Gastroesophageal sphincter (tissue), 4 donors: Measurements from ENCODE around the gene MX2. TPM values are rescaled to one million over a fixed set of nuclear protein-coding genes. Genes with fewer than 3 reads are reported as not detected.

Source experiments
- ATAC-seq: fragments of 150-250 bp; one replicate; pipeline ENCODE4 v1.9.1; 2016; ENCODE audit warnings: mild to moderate bottlenecking, moderate library complexity
- H3K27ac ChIP-seq, 4 donors: fragments of 200-600 bp; sonication (generic) in 3 of 4; 1 replicate in 3 of 4; 2 replicates in 1 of 4; pipeline ENCODE4 v1.5.1; 2016 to 2019
- H3K27me3 ChIP-seq: fragments of 200-600 bp; sonication (generic); one replicate; pipeline ENCODE4 v1.5.1; 2019
- H3K36me3 ChIP-seq, 2 donors: fragments of 200-600 bp; sonication (generic); one replicate each; pipeline ENCODE4 v1.5.1; 2019; ENCODE audit warnings: control low read depth in 1 of 2
- H3K4me1 ChIP-seq, 3 donors: fragments of 200-600 bp; sonication (generic); 1 replicate in 2 of 3; 2 replicates in 1 of 3; pipeline ENCODE4 v1.5.1; 2016 to 2019; ENCODE audit warnings: control low read depth in 2 of 3
- H3K4me3 ChIP-seq, 2 donors: fragments of 200-600 bp; sonication (generic); one replicate each; pipeline ENCODE4 v1.5.1; 2019; ENCODE audit warnings: mild to moderate bottlenecking in 1 of 2, moderate library complexity in 1 of 2
- H3K9me3 ChIP-seq, 3 donors: fragments of 200-600 bp; sonication (generic); one replicate each; pipeline ENCODE4 v1.5.1; 2017 to 2019; ENCODE audit warnings: control low read depth in 2 of 3
- EP300 ChIP-seq: sonication (generic); formaldehyde crosslinking; IDR thresholded peaks from one replicate; pipeline ENCODE4 v1.6.1; 2017; ENCODE audit warnings: antibody characterized with exemption, mild to moderate bottlenecking
- POLR2A ChIP-seq, 2 donors: fragments of 450-650 bp; IDR thresholded peaks; one replicate each; pipeline ENCODE4 v1.6.1; 2017; ENCODE audit warnings: antibody characterized with exemption in 2 of 2, mild to moderate bottlenecking in 2 of 2, moderate library complexity in 1 of 2
- POLR2AphosphoS5 ChIP-seq: sonication (generic); formaldehyde crosslinking; IDR thresholded peaks from one replicate; pipeline ENCODE4 v1.6.1; 2017; ENCODE audit warnings: antibody characterized with exemption
- WGBS, 2 donors: methylation state at CpG; one replicate each; pipeline ENCODE4 v1.1.5; 2018; ENCODE audit warnings: low coverage in 1 of 2; 5-methylcytosine and 5-hydroxymethylcytosine counted together
- total RNA-seq, 4 donors: library from RNA; depleted of rRNA; stranded (reverse); fragments of >200 nt; gene quantifications; one replicate each; pipeline ENCODE4 v1.1.0, GENCODE V29; 2016
- TF ChIP-seq, protein P1 (sequence below), 4 experiments: fragments of 200-600 bp in 2 of 4; fragments of 450-650 bp in 2 of 4; sonication (generic) in 1 of 4; IDR thresholded peaks; one replicate each; pipeline ENCODE4 v1.5.1; 2017 to 2019; ENCODE audit warnings: antibody characterized with exemption in 4 of 4, mild to moderate bottlenecking in 2 of 4, moderate library complexity in 2 of 4

The MX2 gene
- total RNA-seq, 4 donors from 2014 or later, result 7.3 to 16.3 (median 11.2) TPM

DNA sequence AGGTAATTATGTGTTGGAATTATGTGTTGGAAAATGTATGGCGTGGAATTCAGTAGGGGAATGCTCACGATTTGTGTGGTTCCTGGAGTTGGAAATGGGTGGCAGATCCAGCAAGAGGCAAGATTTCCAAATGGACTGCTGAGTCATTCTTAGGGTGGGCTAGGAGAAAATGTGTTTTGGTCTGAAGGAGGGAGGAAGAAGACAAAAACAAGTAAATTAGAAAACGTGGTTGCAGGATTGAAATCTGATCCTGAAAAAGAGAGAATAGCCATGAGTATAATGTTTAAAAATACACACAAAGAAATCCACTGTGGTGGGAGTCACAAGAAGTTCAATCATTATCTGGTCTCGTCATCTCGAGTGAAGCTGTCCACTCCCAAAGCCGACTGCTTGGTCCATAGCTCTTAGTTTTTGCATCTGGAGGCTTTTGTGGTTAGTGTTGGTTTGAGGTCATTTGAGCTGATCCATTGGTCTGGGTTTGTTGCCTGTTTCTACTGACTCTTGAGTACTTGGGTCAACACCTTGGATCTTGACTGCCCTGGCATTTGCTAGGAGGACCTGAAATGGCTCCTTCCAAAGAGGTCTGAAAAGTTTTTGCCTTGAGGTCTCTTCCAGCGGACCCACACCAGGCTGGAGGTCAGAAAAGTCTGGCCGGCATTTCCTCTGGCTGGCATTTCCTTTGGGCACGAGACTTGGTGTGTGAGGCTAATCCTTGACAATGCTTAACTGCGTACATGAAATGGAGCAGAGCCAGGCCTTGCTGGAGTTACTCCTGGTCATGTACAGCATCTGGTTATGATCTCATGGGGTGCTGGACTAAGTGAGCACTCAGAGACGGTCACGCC lies 9.2 kb downstream of the MX2 start:
- no peak overlapping the region for H3K27ac ChIP-seq
- peaks cover 0 to 45% (median 6%) of the 10 kb centered on the region in 3 donors for H3K4me1 ChIP-seq
- no peaks in the 10 kb centered on the region for H3K9me3 ChIP-seq
- H3K36me3 ChIP-seq, result no peaks in the 10 kb centered on the region
- 74 to 81% methylated on average over 8 of the region's 12 CpGs for WGBS, 2 donors
- ATAC-seq, result no peak
- H3K27me3 ChIP-seq, result peaks cover 27% of the 10 kb centered on the region
- TF ChIP-seq, protein P1, sequence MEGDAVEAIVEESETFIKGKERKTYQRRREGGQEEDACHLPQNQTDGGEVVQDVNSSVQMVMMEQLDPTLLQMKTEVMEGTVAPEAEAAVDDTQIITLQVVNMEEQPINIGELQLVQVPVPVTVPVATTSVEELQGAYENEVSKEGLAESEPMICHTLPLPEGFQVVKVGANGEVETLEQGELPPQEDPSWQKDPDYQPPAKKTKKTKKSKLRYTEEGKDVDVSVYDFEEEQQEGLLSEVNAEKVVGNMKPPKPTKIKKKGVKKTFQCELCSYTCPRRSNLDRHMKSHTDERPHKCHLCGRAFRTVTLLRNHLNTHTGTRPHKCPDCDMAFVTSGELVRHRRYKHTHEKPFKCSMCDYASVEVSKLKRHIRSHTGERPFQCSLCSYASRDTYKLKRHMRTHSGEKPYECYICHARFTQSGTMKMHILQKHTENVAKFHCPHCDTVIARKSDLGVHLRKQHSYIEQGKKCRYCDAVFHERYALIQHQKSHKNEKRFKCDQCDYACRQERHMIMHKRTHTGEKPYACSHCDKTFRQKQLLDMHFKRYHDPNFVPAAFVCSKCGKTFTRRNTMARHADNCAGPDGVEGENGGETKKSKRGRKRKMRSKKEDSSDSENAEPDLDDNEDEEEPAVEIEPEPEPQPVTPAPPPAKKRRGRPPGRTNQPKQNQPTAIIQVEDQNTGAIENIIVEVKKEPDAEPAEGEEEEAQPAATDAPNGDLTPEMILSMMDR (IDR thresholded peaks at IDR 0.05), result no peak
- TF ChIP-seq EP300, result no peak
- TF ChIP-seq POLR2AphosphoS5, result no peak
- no peak for TF ChIP-seq POLR2A (IDR thresholded peaks at IDR 0.05)
- no peak overlapping the region for H3K4me3 ChIP-seq

DNA sequence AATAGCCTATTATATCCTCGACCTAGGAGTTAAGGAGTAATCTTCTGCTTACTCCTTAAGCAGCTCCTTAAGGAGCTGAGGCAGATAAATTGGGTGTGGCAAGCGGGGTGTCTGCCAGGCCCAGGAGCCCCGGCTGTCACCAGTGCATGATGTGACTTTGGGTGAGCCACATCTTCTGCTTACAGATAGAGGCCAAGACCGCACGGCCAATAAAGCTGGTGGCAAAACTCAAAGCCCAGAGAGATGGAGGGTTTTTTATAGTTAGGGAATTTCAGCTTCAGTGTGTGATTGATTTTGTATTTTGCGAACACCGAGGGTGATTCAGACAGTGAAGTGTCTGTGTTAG lies 9.8 kb downstream of the MX2 start:
- Histone ChIP-seq H3K27ac (no peak overlapping the region), H3K27me3 (peaks cover 27% of the 10 kb centered on the region), H3K9me3 (no peaks in the 10 kb centered on the region), H3K4me3 (no peak overlapping the region), H3K4me1 (peaks cover 0 to 45% (median 6%) of the 10 kb centered on the region in 3 donors), H3K36me3 (no peaks in the 10 kb centered on the region)
- no peak for TF ChIP-seq POLR2A (IDR thresholded peaks at IDR 0.05)
- TF ChIP-seq EP300, result no peak
- TF ChIP-seq POLR2AphosphoS5, result no peak
- TF ChIP-seq, protein P1 (IDR thresholded peaks at IDR 0.05), result no peak
- WGBS, 2 donors, result 86 to 87% methylated on average over 6 to 7 of the region's 7 CpGs
- ATAC-seq, result no peak

DNA sequence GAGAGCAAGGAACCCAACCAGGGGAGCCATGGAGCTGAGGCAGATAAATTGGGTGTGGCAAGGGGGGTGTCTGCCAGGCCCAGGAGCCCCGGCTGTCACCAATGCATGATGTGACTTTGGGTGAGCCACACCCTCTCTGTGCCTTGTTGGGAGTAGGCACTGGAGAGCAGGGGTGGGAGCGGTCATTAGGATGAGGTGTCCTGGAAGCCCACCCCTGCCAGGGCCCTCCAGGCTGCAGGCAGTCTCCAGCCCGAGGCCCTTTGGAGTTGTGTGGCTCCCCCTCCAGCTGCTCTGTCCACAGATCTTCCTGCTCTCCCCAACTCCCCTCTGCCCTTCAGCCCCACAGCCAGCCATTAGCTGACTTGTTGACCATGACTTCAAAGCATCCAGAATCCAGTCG lies 11.4 kb downstream of the MX2 start:
- Histone ChIP-seq H3K27ac (no peak overlapping the region), H3K9me3 (no peaks in the 10 kb centered on the region), H3K4me1 (peaks cover 0 to 37% (median 6%) of the 10 kb centered on the region in 3 donors), H3K36me3 (peaks cover 0 to 15% of the 10 kb centered on the region in 2 donors), H3K27me3 (peaks cover 27% of the 10 kb centered on the region), H3K4me3 (no peak overlapping the region)
- 100% methylated on average over 1 of the region's 4 CpGs; no CpG with 5 or more reads in 1 of the 2 donors for WGBS, 2 donors
- TF ChIP-seq POLR2A (IDR thresholded peaks at IDR 0.05) (no peak), POLR2AphosphoS5 (no peak), EP300 (no peak)
- TF ChIP-seq, protein P1 (IDR thresholded peaks at IDR 0.05), result no peak
- no peak for ATAC-seq

DNA sequence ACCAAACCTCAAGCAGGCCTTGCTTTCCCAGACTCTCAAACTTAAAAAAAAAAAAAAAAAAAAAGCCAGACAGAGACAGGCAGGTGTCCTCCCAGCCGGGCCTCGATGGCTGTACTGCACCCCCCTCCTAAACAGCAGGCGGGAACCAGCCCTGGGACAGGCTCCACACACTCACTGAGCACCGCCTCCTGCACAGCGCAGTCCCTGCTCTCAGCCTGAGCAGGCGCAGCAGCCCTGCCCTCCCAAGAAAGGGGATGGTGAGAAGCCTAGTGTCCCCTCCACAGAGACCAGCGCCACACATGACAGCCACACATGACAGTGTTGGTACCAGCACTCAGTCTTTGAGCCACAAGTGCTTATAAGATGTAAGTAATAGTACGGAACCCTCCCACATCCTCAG lies 11.9 kb downstream of the MX2 start:
- peaks cover 0 to 20% of the 10 kb centered on the region in 2 donors for H3K36me3 ChIP-seq
- ATAC-seq, result no peak
- no peaks in the 10 kb centered on the region for H3K9me3 ChIP-seq
- H3K27me3 ChIP-seq, result peaks cover 25% of the 10 kb centered on the region
- peaks cover 0 to 32% (median 6%) of the 10 kb centered on the region in 3 donors for H3K4me1 ChIP-seq
- no peak overlapping the region for H3K27ac ChIP-seq
- WGBS, 2 donors, result 80 to 93% methylated on average over 3 to 5 of the region's 8 CpGs
- TF ChIP-seq, protein P1 (IDR thresholded peaks at IDR 0.05), result no peak
- H3K4me3 ChIP-seq, result no peak overlapping the region

DNA sequence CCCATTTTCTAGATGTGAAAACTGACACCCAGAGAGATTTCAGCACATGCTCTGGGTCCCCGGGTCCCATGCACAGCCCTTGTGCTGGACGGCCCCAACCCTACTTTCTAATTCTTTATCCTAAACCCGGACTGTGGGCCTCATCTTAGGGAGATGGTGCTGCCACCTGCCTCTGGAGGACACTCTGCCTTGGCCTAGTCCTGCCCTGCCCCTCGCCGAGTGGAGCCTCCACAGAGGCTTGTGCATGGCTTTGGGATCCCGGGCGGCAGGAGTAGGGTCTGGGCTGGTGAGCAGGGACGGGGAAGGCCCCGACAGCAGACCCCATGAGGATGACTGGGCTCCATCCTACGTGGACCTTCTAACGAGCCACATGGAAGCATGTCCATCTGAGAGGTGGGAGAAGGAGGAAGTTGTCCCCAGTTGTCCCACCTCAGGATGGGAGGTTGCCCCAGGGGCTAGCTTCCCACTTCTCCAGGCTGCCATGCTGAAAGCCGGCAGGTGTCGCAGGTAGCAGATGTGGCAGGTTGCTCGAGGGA lies 12.4 kb downstream of the MX2 start:
- peaks cover 21% of the 10 kb centered on the region for H3K27me3 ChIP-seq
- no peak for TF ChIP-seq POLR2A (IDR thresholded peaks at IDR 0.05)
- TF ChIP-seq, protein P1 (IDR thresholded peaks at IDR 0.05), result no peak
- no peak for TF ChIP-seq POLR2AphosphoS5
- TF ChIP-seq EP300, result no peak
- no peak overlapping the region for H3K27ac ChIP-seq
- peaks cover 0 to 25% of the 10 kb centered on the region in 2 donors for H3K36me3 ChIP-seq
- no peaks in the 10 kb centered on the region for H3K9me3 ChIP-seq
- H3K4me3 ChIP-seq, result no peak overlapping the region
- no peak for ATAC-seq
- H3K4me1 ChIP-seq, result peaks cover 0 to 27% (median 2%) of the 10 kb centered on the region in 3 donors
- 92 to 98% methylated on average over 3 to 4 of the region's 14 CpGs for WGBS, 2 donors
